ENCODE results near the gene CRLF3. TPM values are rescaled to one million over a fixed set of nuclear protein-coding genes. Genes with fewer than 3 reads are reported as not detected.
"Not testable (repeated sequence)": the region's sequence is repeated elsewhere in the genome, so short reads cannot be mapped to it uniquely, and the experiment has no call there.

Gene CRLF3
- total RNA-seq, 1 donor from 2014 or later = 46.4 TPM

- H3K4me1 Mint-ChIP-seq; H3K4me3 Mint-ChIP-seq; DNase-seq; intact Hi-C loops (cut with micrococcal nuclease); H3K9me3 Mint-ChIP-seq; H3K27me3 Mint-ChIP-seq; H3K27ac Mint-ChIP-seq: not testable (repeated sequence)
- H3K36me3 Mint-ChIP-seq (ENCODE audit: low read depth) = peaks cover 31% of the 10 kb centered on the region
Measured at GRCh38 chr17:30747621-30748020, 76.9 kb downstream of the CRLF3 start.

- H3K4me3 Mint-ChIP-seq; H3K9me3 Mint-ChIP-seq; H3K27me3 Mint-ChIP-seq; DNase-seq; H3K4me1 Mint-ChIP-seq; H3K27ac Mint-ChIP-seq; intact Hi-C loops (cut with micrococcal nuclease): not testable (repeated sequence)
- H3K36me3 Mint-ChIP-seq (ENCODE audit: low read depth) = peaks cover 34% of the 10 kb centered on the region
Measured at GRCh38 chr17:30742669-30743068, 81.8 kb downstream of the CRLF3 start.

- Mint-ChIP-seq H3K27ac (peak overlapping the region; percentile 5), H3K4me1 (peaks cover 12% of the 10 kb centered on the region), H3K36me3 (ENCODE audit: low read depth) (peaks cover 47% of the 10 kb centered on the region)
- H3K4me3 Mint-ChIP-seq; intact Hi-C loops (cut with micrococcal nuclease); H3K27me3 Mint-ChIP-seq; H3K9me3 Mint-ChIP-seq; DNase-seq: not testable (repeated sequence)
Measured at GRCh38 chr17:30736371-30736770, 88.1 kb downstream of the CRLF3 start.

GRCh38 chr17:30735644-30736043 is 88.8 kb downstream of the CRLF3 start:
- H3K4me1 Mint-ChIP-seq; DNase-seq; intact Hi-C loops (cut with micrococcal nuclease); H3K9me3 Mint-ChIP-seq; H3K27me3 Mint-ChIP-seq: not testable (repeated sequence)
- H3K36me3 Mint-ChIP-seq (ENCODE audit: low read depth) = peaks cover 43% of the 10 kb centered on the region
- H3K27ac Mint-ChIP-seq = peak overlapping the region; percentile 49
- H3K4me3 Mint-ChIP-seq = peak overlapping the region; percentile 11

GRCh38 chr17:30735206-30735605 is 89.3 kb downstream of the CRLF3 start:
- peaks cover 40% of the 10 kb centered on the region for H3K36me3 Mint-ChIP-seq (ENCODE audit: low read depth)
- H3K4me3 Mint-ChIP-seq; H3K9me3 Mint-ChIP-seq; DNase-seq; H3K4me1 Mint-ChIP-seq; H3K27me3 Mint-ChIP-seq; intact Hi-C loops (cut with micrococcal nuclease); H3K27ac Mint-ChIP-seq: not testable (repeated sequence)

- not testable (repeated sequence) for H3K9me3 Mint-ChIP-seq, H3K27ac Mint-ChIP-seq, H3K27me3 Mint-ChIP-seq, DNase-seq, H3K4me1 Mint-ChIP-seq
- Mint-ChIP-seq H3K36me3 (ENCODE audit: low read depth) (peaks cover 36% of the 10 kb centered on the region), H3K4me3 (peak overlapping the region; percentile 45)
- intact Hi-C loops (cut with micrococcal nuclease) = loop anchor here (5.0 kb wide), 1 partner anchor 88 kb away; the partner anchor contains the start of gene CRLF3
Measured at GRCh38 chr17:30734153-30734552, 90.3 kb downstream of the CRLF3 start.

Other genes starting within 250 kb of the CRLF3 start
- gene ATAD5, start 7.3 kb upstream of the CRLF3 start, total RNA-seq = 30.2 and 31.5 TPM in 2 replicates
- 18.9 and 19.7 TPM in 2 replicates for gene TEFM, start 81.5 kb upstream of the CRLF3 start, total RNA-seq
- gene ADAP2, start 97.3 kb upstream of the CRLF3 start, total RNA-seq = 0.31 and 0.86 TPM in 2 replicates
- 10.2 and 10.6 TPM in 2 replicates for gene RNF135, start 146.3 kb upstream of the CRLF3 start, total RNA-seq